Heart left ventricle (tissue), 13 donors: ENCODE results near the gene RGS6.

Experiments used
- CTCF ChIP-seq, 12 donors: fragments of 200-600 bp; sonication (generic) in 4 of 12; IDR thresholded peaks; one replicate each; pipeline versions ENCODE4 v1.5.0 to v1.8.0; 2018 to 2022; ENCODE audit warnings: antibody characterized with exemption in 12 of 12, mild to moderate bottlenecking in 5 of 12
- POLR2A ChIP-seq, 2 donors: fragments of 450-650 bp; IDR thresholded peaks; one replicate each; pipeline ENCODE4 v1.6.1; 2017; ENCODE audit warnings: antibody characterized with exemption in 2 of 2, mild to moderate bottlenecking in 2 of 2, moderate library complexity in 2 of 2
- donor health status: ischemic (EF 13 %, LVEDD 7.1; RV severe dilation, severe dysfunction).
- donor health status: DM: no; HTN: yes; CAD: no.
- donor health status: DM: no; HTN: no; CAD: no.
- donor health status: ischemic (EF 25% LVEDD 6.9; RV normal size, moderate dysfunction).
- donor health status: ischemic (EF 25% LVEDD 5.7; RV mildly dilated, moderate dysfunction).
- donor health status: ischemic (EF 35%, LVEDD 5.7; RV mildly dilated, moderate dysfunction).
- donor health status: nonischemic (EF 11% LVEDD 7.7; RV severe dilation, severe dysfunction).
- donor health status: DM: yes; HTN: yes; CAD: no.
- donor health status: PGD.
- donor health status: ischemic (EF 29% LVEDD 5.4; RV normal size, mild dysfunction).
- donor health status: nonischemic (EF 23%, LVEDD 6.1; RV moderate dilation, normal function).

GRCh38 chr14:72060917-72061316 lies 128.7 kb downstream of the RGS6 start:
- TF ChIP-seq CTCF (IDR thresholded peaks at IDR 0.05) (no peak), POLR2A (IDR thresholded peaks at IDR 0.05) (no peak)
